Hepatocyte (in vitro differentiated cells): ENCODE data around the gene IL2RG.

ENCODE experiments used
- EZH2 ChIP-seq: fragments of 200-600 bp; sonication (generic); IDR thresholded peaks from 2 replicates; pipeline ENCODE4 v1.6.1; 2016; ENCODE audit warnings: antibody characterized with exemption, mild to moderate bottlenecking, borderline replicate concordance
- TF ChIP-seq, protein P1 (sequence below): fragments of 200-600 bp; sonication (generic); IDR thresholded peaks from 2 replicates; pipeline ENCODE4 v1.5.1; 2016; ENCODE audit warnings: antibody characterized with exemption, mild to moderate bottlenecking; ENCODE audit not compliant: poor library complexity

DNA sequence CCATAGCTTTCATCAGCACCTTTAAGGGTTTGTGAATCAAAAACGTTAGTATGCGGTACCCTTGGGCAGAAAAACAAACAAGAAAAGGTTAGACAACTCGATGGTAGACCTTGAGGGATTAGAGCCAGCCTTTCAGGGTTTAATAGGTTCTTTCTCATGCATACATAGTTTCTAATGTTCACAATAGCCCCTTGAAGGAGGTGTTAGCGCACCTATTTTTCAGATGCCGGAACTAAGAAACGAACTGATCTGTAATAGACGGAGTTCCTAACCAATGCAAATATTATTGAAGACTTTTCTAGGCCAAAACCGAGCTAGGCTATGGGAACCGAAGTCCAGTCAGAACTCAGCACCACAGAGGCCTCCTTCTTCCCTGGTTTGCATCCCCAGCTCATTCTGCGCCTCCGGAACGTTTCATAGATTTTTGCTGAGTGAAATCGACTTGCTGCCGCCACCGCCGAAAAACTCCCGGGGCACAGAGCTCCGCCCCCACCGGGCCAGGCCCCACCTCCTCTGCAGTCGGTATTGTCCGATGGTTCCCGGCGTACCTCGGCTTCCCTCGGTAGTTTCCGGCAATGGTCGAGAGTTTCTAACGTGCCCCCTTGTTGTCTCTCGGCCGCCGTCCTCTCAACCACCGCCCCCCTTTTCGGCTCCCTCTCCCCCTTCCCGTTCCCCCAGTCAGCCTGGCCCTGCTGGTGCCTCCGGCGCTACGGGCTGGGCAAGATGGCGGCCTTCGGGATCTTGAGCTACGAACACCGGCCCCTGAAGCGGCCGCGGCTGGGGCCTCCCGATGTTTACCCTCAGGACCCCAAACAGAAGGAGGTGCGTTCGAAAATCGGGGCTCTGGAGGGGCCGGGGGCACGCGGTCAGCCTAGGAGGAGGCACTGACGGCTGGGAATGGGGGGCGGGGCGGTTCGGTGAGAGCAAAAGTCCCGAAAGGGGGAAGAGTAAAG lies 6.9 kb upstream of the IL2RG start, which contains the start of gene MED12:
- TF ChIP-seq, protein P1, sequence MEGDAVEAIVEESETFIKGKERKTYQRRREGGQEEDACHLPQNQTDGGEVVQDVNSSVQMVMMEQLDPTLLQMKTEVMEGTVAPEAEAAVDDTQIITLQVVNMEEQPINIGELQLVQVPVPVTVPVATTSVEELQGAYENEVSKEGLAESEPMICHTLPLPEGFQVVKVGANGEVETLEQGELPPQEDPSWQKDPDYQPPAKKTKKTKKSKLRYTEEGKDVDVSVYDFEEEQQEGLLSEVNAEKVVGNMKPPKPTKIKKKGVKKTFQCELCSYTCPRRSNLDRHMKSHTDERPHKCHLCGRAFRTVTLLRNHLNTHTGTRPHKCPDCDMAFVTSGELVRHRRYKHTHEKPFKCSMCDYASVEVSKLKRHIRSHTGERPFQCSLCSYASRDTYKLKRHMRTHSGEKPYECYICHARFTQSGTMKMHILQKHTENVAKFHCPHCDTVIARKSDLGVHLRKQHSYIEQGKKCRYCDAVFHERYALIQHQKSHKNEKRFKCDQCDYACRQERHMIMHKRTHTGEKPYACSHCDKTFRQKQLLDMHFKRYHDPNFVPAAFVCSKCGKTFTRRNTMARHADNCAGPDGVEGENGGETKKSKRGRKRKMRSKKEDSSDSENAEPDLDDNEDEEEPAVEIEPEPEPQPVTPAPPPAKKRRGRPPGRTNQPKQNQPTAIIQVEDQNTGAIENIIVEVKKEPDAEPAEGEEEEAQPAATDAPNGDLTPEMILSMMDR: no peak
- no peak for TF ChIP-seq EZH2
